C4-2B (cell line): ENCODE results near the gene GOLGA6L9.

Experiments
- ZFX ChIP-seq: fragments of 450-650 bp; IDR thresholded peaks from 2 replicates; pipeline ENCODE4 v1.6.1; 2017
- TF ChIP-seq, protein P1 (sequence below): fragments of 450-650 bp; conservative IDR thresholded peaks from 2 replicates; pipeline ENCODE4 v1.5.1; 2017; ENCODE audit warnings: mild to moderate bottlenecking

DNA sequence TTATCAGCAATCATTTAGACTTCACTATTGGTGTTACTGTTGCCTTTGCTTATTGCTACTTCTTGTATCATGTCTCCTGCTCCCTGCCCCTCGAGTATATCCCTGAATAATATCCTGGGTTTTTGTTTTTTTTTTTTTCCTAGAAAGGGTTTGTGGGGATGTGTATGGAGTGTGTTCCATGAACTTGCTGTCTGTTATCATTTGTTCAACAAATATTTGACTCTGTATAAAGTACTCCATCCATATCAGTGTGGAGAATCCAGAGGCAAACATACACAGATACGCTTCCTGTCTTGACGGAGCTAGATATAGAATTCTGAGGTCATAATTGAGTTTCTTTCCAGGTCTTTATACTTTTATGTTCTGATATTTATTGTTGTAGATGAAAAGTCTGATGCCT lies 31.8 kb upstream of the GOLGA6L9 start:
- TF ChIP-seq, protein P1, sequence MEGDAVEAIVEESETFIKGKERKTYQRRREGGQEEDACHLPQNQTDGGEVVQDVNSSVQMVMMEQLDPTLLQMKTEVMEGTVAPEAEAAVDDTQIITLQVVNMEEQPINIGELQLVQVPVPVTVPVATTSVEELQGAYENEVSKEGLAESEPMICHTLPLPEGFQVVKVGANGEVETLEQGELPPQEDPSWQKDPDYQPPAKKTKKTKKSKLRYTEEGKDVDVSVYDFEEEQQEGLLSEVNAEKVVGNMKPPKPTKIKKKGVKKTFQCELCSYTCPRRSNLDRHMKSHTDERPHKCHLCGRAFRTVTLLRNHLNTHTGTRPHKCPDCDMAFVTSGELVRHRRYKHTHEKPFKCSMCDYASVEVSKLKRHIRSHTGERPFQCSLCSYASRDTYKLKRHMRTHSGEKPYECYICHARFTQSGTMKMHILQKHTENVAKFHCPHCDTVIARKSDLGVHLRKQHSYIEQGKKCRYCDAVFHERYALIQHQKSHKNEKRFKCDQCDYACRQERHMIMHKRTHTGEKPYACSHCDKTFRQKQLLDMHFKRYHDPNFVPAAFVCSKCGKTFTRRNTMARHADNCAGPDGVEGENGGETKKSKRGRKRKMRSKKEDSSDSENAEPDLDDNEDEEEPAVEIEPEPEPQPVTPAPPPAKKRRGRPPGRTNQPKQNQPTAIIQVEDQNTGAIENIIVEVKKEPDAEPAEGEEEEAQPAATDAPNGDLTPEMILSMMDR: no peak
- no peak for TF ChIP-seq ZFX
